K562 (cell line): ENCODE measurements around the gene C10orf95. TPM values are rescaled to one million over a fixed set of nuclear protein-coding genes. Genes with fewer than 3 reads are reported as not detected.

ENCODE experiments used
- FOS ChIP-seq: IDR thresholded peaks from 3 replicates; pipeline ENCODE4 v1.6.1; 2011; ENCODE audit not compliant: insufficient read length; ENCODE audit errors: extremely low read depth
- GTF2A2 ChIP-seq: IDR thresholded peaks from 2 replicates; pipeline ENCODE4 v1.6.1; 2016; ENCODE audit warnings: mild to moderate bottlenecking, missing genetic modification characterization, missing compliant biosample characterization
- GTF2B ChIP-seq: IDR thresholded peaks from 2 replicates; pipeline ENCODE4 v1.6.1; 2011; ENCODE audit not compliant: insufficient read length; ENCODE audit errors: extremely low read depth
- KLF13 ChIP-seq: fragments of 450-650 bp; IDR thresholded peaks from 2 replicates; pipeline ENCODE4 v1.6.1; 2016; ENCODE audit warnings: missing genetic modification characterization, low read depth, mild to moderate bottlenecking, missing compliant biosample characterization, moderate library complexity, borderline replicate concordance
- MGA ChIP-seq: fragments of 450-650 bp; IDR thresholded peaks from 2 replicates; pipeline ENCODE4 v1.6.1; 2016; ENCODE audit warnings: mild to moderate bottlenecking, moderate library complexity
- OTX1 ChIP-seq: fragments of 450-650 bp; formaldehyde crosslinking; IDR thresholded peaks from 2 replicates; pipeline ENCODE4 v1.4.0; 2022; ENCODE audit warnings: mild to moderate bottlenecking
- RAD51 ChIP-seq: fragments of 450-650 bp; IDR thresholded peaks from 2 replicates; pipeline ENCODE4 v1.7.1; 2016; ENCODE audit warnings: low read depth, mild to moderate bottlenecking, borderline replicate concordance
- RFX7 ChIP-seq: fragments of 250-450 bp; sonication (Bioruptor Pico); IDR thresholded peaks from 2 replicates; pipeline ENCODE4 v1.5.1; 2021; ENCODE audit warnings: mild to moderate bottlenecking
- RHOXF2B ChIP-seq: fragments of 250-450 bp; sonication (Bioruptor Pico); conservative IDR thresholded peaks from 2 replicates; pipeline ENCODE4 v1.5.1; 2021
- SREBF1 ChIP-seq: fragments of 150-350 bp; IDR thresholded peaks from 2 replicates; pipeline ENCODE4 v1.6.1; 2014; ENCODE audit warnings: antibody characterized with exemption, low read depth, low read length, borderline replicate concordance
- TFAP4 ChIP-seq: sonication (generic); formaldehyde crosslinking; IDR thresholded peaks from 2 replicates; pipeline ENCODE4 v1.8.0; 2022; ENCODE audit warnings: missing genetic modification reagents, mild to moderate bottlenecking, moderate library complexity, borderline replicate concordance
- TRIM28 ChIP-seq: fragments of 450-650 bp; IDR thresholded peaks from 2 replicates; pipeline ENCODE4 v1.6.1; 2017
- ZBTB17 ChIP-seq: fragments of 450-650 bp; formaldehyde crosslinking; IDR thresholded peaks from 2 replicates; pipeline ENCODE4 v1.4.0; 2020; ENCODE audit warnings: mild to moderate bottlenecking
- ZNF408 ChIP-seq: fragments of 250-450 bp; sonication (Bioruptor Pico); IDR thresholded peaks from 2 replicates; pipeline ENCODE4 v1.4.0; 2020; ENCODE audit warnings: low read depth, mild to moderate bottlenecking, moderate library complexity
- ZNF586 ChIP-seq: fragments of 450-650 bp; formaldehyde crosslinking; conservative IDR thresholded peaks from 2 replicates; pipeline ENCODE4 v1.4.0; 2020; ENCODE audit warnings: mild to moderate bottlenecking, moderate library complexity
- polyA plus RNA-seq, 8 experiments: library from polyadenylated mRNA; depleted of rRNA in 4 of 8; stranded (reverse) in 5 of 8; unstranded in 3 of 8; fragments of >200 nt; fragmentation: Nextera tagmentation in 2 of 8; fragmentation: Illumina TruSeq in 1 of 8; extraction: Ambion mirVana in 2 of 8; extraction: Trizol in 1 of 8; gene quantifications; 2 replicates each; pipeline versions ENCODE4 v1.2.1 to v1.2.3, GENCODE V29; 2011 to 2014; ENCODE audit warnings: inconsistent platforms in 1 of 8, missing spikeins in 1 of 8
- total RNA-seq, 7 experiments: library from RNA; depleted of rRNA in 6 of 7; stranded (reverse); fragments of >200 nt in 6 of 7; fragmentation: Illumina TruSeq in 2 of 7; extraction: Trizol in 2 of 7; gene quantifications; 2 replicates each; pipeline versions ENCODE4 v1.2.1 to v1.2.3, GENCODE V29; 2011 to 2021; ENCODE audit warnings: low replicate concordance in 1 of 7
- TF ChIP-seq, protein P1 (sequence below): sonication (generic); formaldehyde crosslinking; IDR thresholded peaks from 2 replicates; pipeline ENCODE4 v1.8.0; 2023; ENCODE audit warnings: mild to moderate bottlenecking, missing genetic modification reagents

Gene C10orf95
- total and polyA plus RNA-seq, 9 of the 15 experiments (the other 6 are each of a cell fraction or from before 2014, with no cell fraction given): 0.03 to 0.41 (median 0.17) TPM; not detected in 1

DNA sequence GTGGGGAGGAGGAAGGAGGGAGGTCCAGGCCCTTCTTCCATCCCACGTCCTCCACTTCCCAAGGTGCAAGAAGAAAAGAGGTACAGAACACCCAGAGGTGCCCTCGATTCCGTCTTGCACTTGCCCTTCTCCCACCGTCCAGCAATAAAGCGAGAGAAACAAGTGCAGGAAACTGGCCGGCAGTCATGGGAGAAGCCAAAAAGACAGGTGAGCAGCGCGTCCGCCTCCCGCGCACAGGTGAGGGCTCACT lies 1.3 kb downstream of the C10orf95 start (continued):
- TF ChIP-seq OTX1: no peak
- no peak for TF ChIP-seq SREBF1
- no peak for TF ChIP-seq TFAP4 (CRISPR knock-in tag)
- TF ChIP-seq, protein P1, sequence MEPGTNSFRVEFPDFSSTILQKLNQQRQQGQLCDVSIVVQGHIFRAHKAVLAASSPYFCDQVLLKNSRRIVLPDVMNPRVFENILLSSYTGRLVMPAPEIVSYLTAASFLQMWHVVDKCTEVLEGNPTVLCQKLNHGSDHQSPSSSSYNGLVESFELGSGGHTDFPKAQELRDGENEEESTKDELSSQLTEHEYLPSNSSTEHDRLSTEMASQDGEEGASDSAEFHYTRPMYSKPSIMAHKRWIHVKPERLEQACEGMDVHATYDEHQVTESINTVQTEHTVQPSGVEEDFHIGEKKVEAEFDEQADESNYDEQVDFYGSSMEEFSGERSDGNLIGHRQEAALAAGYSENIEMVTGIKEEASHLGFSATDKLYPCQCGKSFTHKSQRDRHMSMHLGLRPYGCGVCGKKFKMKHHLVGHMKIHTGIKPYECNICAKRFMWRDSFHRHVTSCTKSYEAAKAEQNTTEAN (CRISPR knock-in tag): no peak
- no peak for TF ChIP-seq RAD51
- no peak for TF ChIP-seq KLF13 (tag)
- no peak for TF ChIP-seq RHOXF2B (CRISPR knock-in tag)
- TF ChIP-seq GTF2A2 (tag): no peak
- TF ChIP-seq MGA: no peak
- no peak for TF ChIP-seq RFX7
- no peak for TF ChIP-seq ZNF586 (CRISPR knock-in tag)
- TF ChIP-seq GTF2B: no peak
- TF ChIP-seq FOS: no peak
- no peak for TF ChIP-seq TRIM28
- no peak for TF ChIP-seq ZNF408 (CRISPR knock-in tag)
- TF ChIP-seq ZBTB17 (CRISPR knock-in tag): no peak
